Effector memory CD4-positive, alpha-beta T cell (primary cell): ENCODE data around the gene NCBP2L.
A peak's percentile ranks its signal among the peaks of the same experiment; 100 is the strongest.
"Not testable (repeated sequence)": the region's sequence is repeated elsewhere in the genome, so short reads cannot be mapped to it uniquely, and the experiment has no call there.

Experiments
- DNase-seq, 3 donors: peaks; one replicate each; pipeline ENCODE4 v3.0.0-alpha.2; 2020
- H3K27ac ChIP-seq: 2 replicates; pipeline ENCODE4 v1.7.0; 2013; ENCODE audit warnings: mild to moderate bottlenecking, low read length, moderate library complexity; ENCODE audit not compliant: insufficient read depth, poor library complexity, severe bottlenecking
- H3K27me3 ChIP-seq: replicated peaks from 2 replicates; pipeline ENCODE4 v1.7.0; 2013; ENCODE audit warnings: mild to moderate bottlenecking, low read length; ENCODE audit not compliant: insufficient read depth, control insufficient read depth, poor library complexity, severe bottlenecking
- H3K36me3 ChIP-seq: 2 replicates; pipeline ENCODE4 v1.7.0; 2013; ENCODE audit warnings: mild to moderate bottlenecking, low read length, moderate library complexity; ENCODE audit not compliant: control insufficient read depth, insufficient read depth
- H3K4me1 ChIP-seq: 2 replicates; pipeline ENCODE4 v1.7.0; 2013; ENCODE audit warnings: low read length, mild to moderate bottlenecking; ENCODE audit not compliant: control insufficient read depth, insufficient read depth, poor library complexity, severe bottlenecking
- H3K4me3 ChIP-seq: 2 replicates; pipeline ENCODE4 v1.7.0; 2013; ENCODE audit warnings: low read length, low read depth, mild to moderate bottlenecking; ENCODE audit not compliant: insufficient read depth, poor library complexity, severe bottlenecking
- H3K9me3 ChIP-seq: 2 replicates; pipeline ENCODE4 v1.7.0; 2013; ENCODE audit warnings: mild to moderate bottlenecking, low read length, moderate library complexity; ENCODE audit not compliant: control insufficient read depth

The NCBP2L gene

GRCh38 chrX:107787827-107788226, 10.3 kb downstream of the NCBP2L start:
- Histone ChIP-seq H3K9me3 (no peaks in the 10 kb centered on the region), H3K27ac (no peak overlapping the region), H3K27me3 (no peaks in the 10 kb centered on the region), H3K36me3 (no peaks in the 10 kb centered on the region), H3K4me1 (no peaks in the 10 kb centered on the region), H3K4me3 (no peak overlapping the region)
- no peak for DNase-seq

GRCh38 chrX:107804427-107804826, 26.9 kb downstream of the NCBP2L start:
- no peak for DNase-seq
- Histone ChIP-seq H3K4me3 (no peak overlapping the region), H3K9me3 (no peaks in the 10 kb centered on the region), H3K27ac (no peak overlapping the region), H3K36me3 (no peaks in the 10 kb centered on the region), H3K27me3 (no peaks in the 10 kb centered on the region), H3K4me1 (no peaks in the 10 kb centered on the region)

- Histone ChIP-seq H3K27me3 (no peaks in the 10 kb centered on the region), H3K36me3 (no peaks in the 10 kb centered on the region), H3K4me3 (no peak overlapping the region), H3K27ac (no peak overlapping the region), H3K4me1 (no peaks in the 10 kb centered on the region), H3K9me3 (no peaks in the 10 kb centered on the region)
- DNase-seq = no peak
Measured at GRCh38 chrX:107805179-107805578, 27.6 kb downstream of the NCBP2L start.

- H3K27ac ChIP-seq, H3K4me1 ChIP-seq, DNase-seq, H3K9me3 ChIP-seq, H3K36me3 ChIP-seq, H3K4me3 ChIP-seq, H3K27me3 ChIP-seq: not testable (repeated sequence)
Measured at GRCh38 chrX:107810053-107810452, 32.5 kb downstream of the NCBP2L start.

GRCh38 chrX:107818900-107819521, 41.5 kb downstream of the NCBP2L start:
- Histone ChIP-seq H3K9me3 (peaks cover 3% of the 10 kb centered on the region), H3K27me3 (no peaks in the 10 kb centered on the region), H3K4me3 (no peak overlapping the region), H3K4me1 (no peaks in the 10 kb centered on the region), H3K36me3 (no peaks in the 10 kb centered on the region), H3K27ac (no peak overlapping the region)
- DNase-seq = no peak

GRCh38 chrX:107823042-107823441, 45.5 kb downstream of the NCBP2L start:
- Histone ChIP-seq H3K4me3 (no peak overlapping the region), H3K27me3 (no peaks in the 10 kb centered on the region), H3K4me1 (no peaks in the 10 kb centered on the region), H3K36me3 (no peaks in the 10 kb centered on the region), H3K9me3 (peaks cover 3% of the 10 kb centered on the region), H3K27ac (no peak overlapping the region)
- no peak for DNase-seq

GRCh38 chrX:107823456-107823855, 45.9 kb downstream of the NCBP2L start:
- no peaks in the 10 kb centered on the region for H3K36me3 ChIP-seq
- no peaks in the 10 kb centered on the region for H3K4me1 ChIP-seq
- H3K27ac ChIP-seq = no peak overlapping the region
- H3K4me3 ChIP-seq = no peak overlapping the region
- no peak for DNase-seq
- H3K27me3 ChIP-seq = no peaks in the 10 kb centered on the region
- peaks cover 3% of the 10 kb centered on the region for H3K9me3 ChIP-seq

- H3K36me3 ChIP-seq = no peaks in the 10 kb centered on the region
- H3K4me3 ChIP-seq = peak within 1 kb of the TSS; percentile 56
- H3K27ac ChIP-seq = peak within 1 kb of the TSS; percentile 66
- H3K4me1 ChIP-seq = no peaks in the 10 kb centered on the region
- H3K9me3 ChIP-seq = no peaks in the 10 kb centered on the region
- DNase-seq = peak; percentile 1 to 36 (median 28)
- no peaks in the 10 kb centered on the region for H3K27me3 ChIP-seq
Measured at GRCh38 chrX:107825698-107826237, 48.2 kb downstream of the NCBP2L start, which contains the start of gene MID2. Gene MID2, plus strand, starts transcription at chrX:107825866. Its CDS starts 561 bp downstream, at chrX:107826427.

GRCh38 chrX:107826238-107827029, 48.9 kb downstream of the NCBP2L start:
- Histone ChIP-seq H3K27me3 (no peaks in the 10 kb centered on the region), H3K27ac (peak overlapping the region; percentile 66), H3K9me3 (no peaks in the 10 kb centered on the region), H3K4me1 (no peaks in the 10 kb centered on the region), H3K4me3 (peak overlapping the region; percentile 56), H3K36me3 (no peaks in the 10 kb centered on the region)
- DNase-seq = peak; percentile 4 to 12 (median 7)
